H1 (cell line): Measurements from ENCODE around the gene KCTD16. TPM values are rescaled to one million over a fixed set of nuclear protein-coding genes. Genes with fewer than 3 reads are reported as not detected.

Experiments
- CHD2 ChIP-seq: IDR thresholded peaks from 2 replicates; pipeline ENCODE4 v1.6.1; 2012; ENCODE audit warnings: low read length, improper control_type of control experiment
- CTBP2 ChIP-seq: IDR thresholded peaks from 2 replicates; pipeline ENCODE4 v1.7.0; 2011; ENCODE audit warnings: borderline replicate concordance, mild to moderate bottlenecking, moderate library complexity, mixed read lengths, low read length; ENCODE audit not compliant: insufficient read depth, insufficient read length
- HDAC2 ChIP-seq, 2 experiments: fragments of 300-600 bp in 1 of 2; sonication (generic) in 1 of 2; IDR thresholded peaks; 2 replicates each; pipeline ENCODE4 v1.6.1; 2011 to 2012; ENCODE audit warnings: low read depth in 2 of 2, low read length in 2 of 2, mild to moderate bottlenecking in 2 of 2, moderate library complexity in 2 of 2, borderline replicate concordance in 1 of 2, inconsistent platforms in 1 of 2
- JUND ChIP-seq: IDR thresholded peaks from 2 replicates; pipeline ENCODE4 v1.6.1; 2011; ENCODE audit warnings: mild to moderate bottlenecking, improper control_type of control experiment, low read length
- NANOG ChIP-seq: IDR thresholded peaks from 2 replicates; pipeline ENCODE4 v1.6.1; 2011; ENCODE audit warnings: low read length, low read depth, mild to moderate bottlenecking, inconsistent platforms; ENCODE audit not compliant: insufficient read depth, poor library complexity, severe bottlenecking
- PHF8 ChIP-seq: fragments of 200-600 bp; sonication (generic); conservative IDR thresholded peaks from 2 replicates; pipeline ENCODE4 v1.7.1; 2012; ENCODE audit warnings: low read depth, mild to moderate bottlenecking, inconsistent platforms, low read length, moderate library complexity
- SIX5 ChIP-seq: IDR thresholded peaks from 2 replicates; pipeline ENCODE4 v1.6.1; 2011; ENCODE audit warnings: mild to moderate bottlenecking, low read depth, low read length
- SRF ChIP-seq: IDR thresholded peaks from 2 replicates; pipeline ENCODE4 v1.6.1; 2011; ENCODE audit warnings: mild to moderate bottlenecking, low read depth, low read length, moderate library complexity
- YY1 ChIP-seq: IDR thresholded peaks from 2 replicates; pipeline ENCODE4 v1.6.1; 2011; ENCODE audit warnings: low read depth, mild to moderate bottlenecking, low read length
- ZNF274 ChIP-seq: IDR thresholded peaks from 2 replicates; pipeline ENCODE4 v1.7.0; 2012; ENCODE audit warnings: low read length, borderline replicate concordance; ENCODE audit errors: extremely low read depth
- polyA plus RNA-seq, 7 experiments: library from polyadenylated mRNA; depleted of rRNA in 3 of 7; stranded (reverse) in 5 of 7; unstranded in 2 of 7; fragments of >200 nt in 5 of 7; fragments of 200-250 nt in 2 of 7; gene quantifications; 1 replicate in 5 of 7; 2 replicates in 1 of 7; 4 replicates in 1 of 7; pipeline versions ENCODE4 v1.2.1 to v1.2.3, GENCODE V29; 2011 to 2013; ENCODE audit warnings: missing spikeins in 2 of 7, mixed read lengths in 2 of 7
- total RNA-seq: library from RNA; stranded (reverse); fragmentation: NEBNext Ultra II Directional; extraction: Animal tissue kit (Norgen Biotek cat#: 25700); gene quantifications from 2 replicates; pipeline ENCODE4 v1.2.1, GENCODE V29; 2021
- TF ChIP-seq, protein P1 (sequence below): fragments of 300-600 bp; sonication (generic); IDR thresholded peaks from 2 replicates; pipeline ENCODE4 v1.7.1; 2012; ENCODE audit warnings: low read length, moderate library complexity, mild to moderate bottlenecking, inconsistent platforms; ENCODE audit not compliant: insufficient replicate concordance
- TF ChIP-seq, protein P2 (sequence below): IDR thresholded peaks from 2 replicates; pipeline ENCODE4 v1.6.1; 2012; ENCODE audit warnings: inconsistent platforms

The KCTD16 gene
- total and polyA plus RNA-seq, 2 of the 8 experiments (the other 6 are each of a cell fraction or from before 2014, with no cell fraction given) = 0.03 to 0.24 TPM

DNA sequence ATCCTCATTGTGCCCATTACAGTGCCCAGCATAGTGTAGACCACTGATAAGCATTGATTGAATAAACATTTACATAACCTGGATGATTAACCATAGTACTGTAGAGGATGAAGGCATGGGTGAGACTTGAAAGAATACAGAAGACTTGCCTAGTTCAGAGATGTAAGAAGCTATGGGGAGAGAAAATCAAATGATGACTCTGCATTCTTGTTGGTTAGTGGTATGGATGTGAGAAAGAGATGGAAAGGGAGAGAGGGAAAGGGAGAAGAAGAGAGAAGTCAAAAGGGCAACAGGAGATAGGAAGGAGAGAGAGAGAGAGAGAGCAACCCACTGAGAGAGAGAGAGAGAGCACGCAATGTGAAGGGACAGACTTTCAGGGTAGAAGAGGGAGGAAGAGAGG lies 27.0 kb upstream of the KCTD16 start (continued):
- TF ChIP-seq, protein P1, sequence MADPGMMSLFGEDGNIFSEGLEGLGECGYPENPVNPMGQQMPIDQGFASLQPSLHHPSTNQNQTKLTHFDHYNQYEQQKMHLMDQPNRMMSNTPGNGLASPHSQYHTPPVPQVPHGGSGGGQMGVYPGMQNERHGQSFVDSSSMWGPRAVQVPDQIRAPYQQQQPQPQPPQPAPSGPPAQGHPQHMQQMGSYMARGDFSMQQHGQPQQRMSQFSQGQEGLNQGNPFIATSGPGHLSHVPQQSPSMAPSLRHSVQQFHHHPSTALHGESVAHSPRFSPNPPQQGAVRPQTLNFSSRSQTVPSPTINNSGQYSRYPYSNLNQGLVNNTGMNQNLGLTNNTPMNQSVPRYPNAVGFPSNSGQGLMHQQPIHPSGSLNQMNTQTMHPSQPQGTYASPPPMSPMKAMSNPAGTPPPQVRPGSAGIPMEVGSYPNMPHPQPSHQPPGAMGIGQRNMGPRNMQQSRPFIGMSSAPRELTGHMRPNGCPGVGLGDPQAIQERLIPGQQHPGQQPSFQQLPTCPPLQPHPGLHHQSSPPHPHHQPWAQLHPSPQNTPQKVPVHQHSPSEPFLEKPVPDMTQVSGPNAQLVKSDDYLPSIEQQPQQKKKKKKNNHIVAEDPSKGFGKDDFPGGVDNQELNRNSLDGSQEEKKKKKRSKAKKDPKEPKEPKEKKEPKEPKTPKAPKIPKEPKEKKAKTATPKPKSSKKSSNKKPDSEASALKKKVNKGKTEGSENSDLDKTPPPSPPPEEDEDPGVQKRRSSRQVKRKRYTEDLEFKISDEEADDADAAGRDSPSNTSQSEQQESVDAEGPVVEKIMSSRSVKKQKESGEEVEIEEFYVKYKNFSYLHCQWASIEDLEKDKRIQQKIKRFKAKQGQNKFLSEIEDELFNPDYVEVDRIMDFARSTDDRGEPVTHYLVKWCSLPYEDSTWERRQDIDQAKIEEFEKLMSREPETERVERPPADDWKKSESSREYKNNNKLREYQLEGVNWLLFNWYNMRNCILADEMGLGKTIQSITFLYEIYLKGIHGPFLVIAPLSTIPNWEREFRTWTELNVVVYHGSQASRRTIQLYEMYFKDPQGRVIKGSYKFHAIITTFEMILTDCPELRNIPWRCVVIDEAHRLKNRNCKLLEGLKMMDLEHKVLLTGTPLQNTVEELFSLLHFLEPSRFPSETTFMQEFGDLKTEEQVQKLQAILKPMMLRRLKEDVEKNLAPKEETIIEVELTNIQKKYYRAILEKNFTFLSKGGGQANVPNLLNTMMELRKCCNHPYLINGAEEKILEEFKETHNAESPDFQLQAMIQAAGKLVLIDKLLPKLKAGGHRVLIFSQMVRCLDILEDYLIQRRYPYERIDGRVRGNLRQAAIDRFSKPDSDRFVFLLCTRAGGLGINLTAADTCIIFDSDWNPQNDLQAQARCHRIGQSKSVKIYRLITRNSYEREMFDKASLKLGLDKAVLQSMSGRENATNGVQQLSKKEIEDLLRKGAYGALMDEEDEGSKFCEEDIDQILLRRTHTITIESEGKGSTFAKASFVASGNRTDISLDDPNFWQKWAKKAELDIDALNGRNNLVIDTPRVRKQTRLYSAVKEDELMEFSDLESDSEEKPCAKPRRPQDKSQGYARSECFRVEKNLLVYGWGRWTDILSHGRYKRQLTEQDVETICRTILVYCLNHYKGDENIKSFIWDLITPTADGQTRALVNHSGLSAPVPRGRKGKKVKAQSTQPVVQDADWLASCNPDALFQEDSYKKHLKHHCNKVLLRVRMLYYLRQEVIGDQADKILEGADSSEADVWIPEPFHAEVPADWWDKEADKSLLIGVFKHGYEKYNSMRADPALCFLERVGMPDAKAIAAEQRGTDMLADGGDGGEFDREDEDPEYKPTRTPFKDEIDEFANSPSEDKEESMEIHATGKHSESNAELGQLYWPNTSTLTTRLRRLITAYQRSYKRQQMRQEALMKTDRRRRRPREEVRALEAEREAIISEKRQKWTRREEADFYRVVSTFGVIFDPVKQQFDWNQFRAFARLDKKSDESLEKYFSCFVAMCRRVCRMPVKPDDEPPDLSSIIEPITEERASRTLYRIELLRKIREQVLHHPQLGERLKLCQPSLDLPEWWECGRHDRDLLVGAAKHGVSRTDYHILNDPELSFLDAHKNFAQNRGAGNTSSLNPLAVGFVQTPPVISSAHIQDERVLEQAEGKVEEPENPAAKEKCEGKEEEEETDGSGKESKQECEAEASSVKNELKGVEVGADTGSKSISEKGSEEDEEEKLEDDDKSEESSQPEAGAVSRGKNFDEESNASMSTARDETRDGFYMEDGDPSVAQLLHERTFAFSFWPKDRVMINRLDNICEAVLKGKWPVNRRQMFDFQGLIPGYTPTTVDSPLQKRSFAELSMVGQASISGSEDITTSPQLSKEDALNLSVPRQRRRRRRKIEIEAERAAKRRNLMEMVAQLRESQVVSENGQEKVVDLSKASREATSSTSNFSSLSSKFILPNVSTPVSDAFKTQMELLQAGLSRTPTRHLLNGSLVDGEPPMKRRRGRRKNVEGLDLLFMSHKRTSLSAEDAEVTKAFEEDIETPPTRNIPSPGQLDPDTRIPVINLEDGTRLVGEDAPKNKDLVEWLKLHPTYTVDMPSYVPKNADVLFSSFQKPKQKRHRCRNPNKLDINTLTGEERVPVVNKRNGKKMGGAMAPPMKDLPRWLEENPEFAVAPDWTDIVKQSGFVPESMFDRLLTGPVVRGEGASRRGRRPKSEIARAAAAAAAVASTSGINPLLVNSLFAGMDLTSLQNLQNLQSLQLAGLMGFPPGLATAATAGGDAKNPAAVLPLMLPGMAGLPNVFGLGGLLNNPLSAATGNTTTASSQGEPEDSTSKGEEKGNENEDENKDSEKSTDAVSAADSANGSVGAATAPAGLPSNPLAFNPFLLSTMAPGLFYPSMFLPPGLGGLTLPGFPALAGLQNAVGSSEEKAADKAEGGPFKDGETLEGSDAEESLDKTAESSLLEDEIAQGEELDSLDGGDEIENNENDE = no peak
- TF ChIP-seq SRF (no peak), CTBP2 (no peak), HDAC2 (IDR thresholded peaks at IDR 0.05; ENCODE audit: borderline replicate concordance in 1 of 2, low read depth in 2 of 2, low read length in 2 of 2) (no peak), NANOG (no peak), SIX5 (no peak), YY1 (no peak), PHF8 (no peak), CHD2 (no peak), ZNF274 (no peak), JUND (no peak)
- TF ChIP-seq, protein P2, sequence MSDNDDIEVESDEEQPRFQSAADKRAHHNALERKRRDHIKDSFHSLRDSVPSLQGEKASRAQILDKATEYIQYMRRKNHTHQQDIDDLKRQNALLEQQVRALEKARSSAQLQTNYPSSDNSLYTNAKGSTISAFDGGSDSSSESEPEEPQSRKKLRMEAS = no peak
